ENCODE measurements around the gene TCAF1.
"Not testable (repeated sequence)": the region's sequence is repeated elsewhere in the genome, so short reads cannot be mapped to it uniquely, and the experiment has no call there.

The TCAF1 gene

DNA sequence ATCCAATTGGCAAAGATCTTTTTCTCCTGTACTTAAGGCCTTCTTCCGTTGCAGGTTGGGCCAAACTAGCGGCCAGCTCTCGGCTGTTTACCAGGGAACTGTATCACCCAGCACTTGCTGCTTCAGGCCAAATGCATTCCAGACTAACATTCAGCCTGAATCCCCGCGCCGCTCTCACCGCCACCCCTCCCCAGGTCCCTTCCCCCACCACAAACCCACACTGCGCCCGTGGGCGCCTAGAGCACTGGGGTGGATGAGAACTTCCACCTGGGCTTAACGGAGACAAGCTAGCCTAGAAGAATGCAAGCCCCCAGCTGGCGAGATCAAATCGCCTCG, 676 bp downstream of the TCAF1 start:
- DNase-seq = no peak

DNA sequence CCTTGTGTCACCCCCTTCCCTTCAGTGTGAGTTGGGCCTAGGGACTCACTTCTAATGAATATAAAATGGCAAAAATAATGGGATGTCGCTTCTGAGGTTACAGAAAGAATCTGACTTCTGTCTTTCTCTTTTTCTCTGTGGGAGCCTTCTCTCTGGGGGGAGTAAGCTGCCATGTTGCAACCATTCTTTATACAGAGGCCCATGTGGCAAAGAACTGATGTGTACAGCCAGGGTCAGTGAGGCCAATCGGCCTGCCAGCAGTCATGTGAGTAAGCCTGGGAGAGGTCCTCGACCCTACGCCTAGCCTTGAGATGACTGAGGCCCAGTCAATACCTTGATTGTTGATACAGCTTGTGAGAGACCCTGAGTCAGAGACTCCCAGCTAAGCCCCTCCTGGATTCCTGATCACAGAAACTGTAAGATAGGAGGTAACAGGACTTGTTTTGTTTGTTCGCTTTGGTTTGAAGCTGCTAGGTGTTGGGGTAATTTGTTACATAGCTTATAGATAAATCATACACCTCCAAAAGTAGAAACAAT, 1.7 kb downstream of the TCAF1 start:
- no peak for DNase-seq

DNA sequence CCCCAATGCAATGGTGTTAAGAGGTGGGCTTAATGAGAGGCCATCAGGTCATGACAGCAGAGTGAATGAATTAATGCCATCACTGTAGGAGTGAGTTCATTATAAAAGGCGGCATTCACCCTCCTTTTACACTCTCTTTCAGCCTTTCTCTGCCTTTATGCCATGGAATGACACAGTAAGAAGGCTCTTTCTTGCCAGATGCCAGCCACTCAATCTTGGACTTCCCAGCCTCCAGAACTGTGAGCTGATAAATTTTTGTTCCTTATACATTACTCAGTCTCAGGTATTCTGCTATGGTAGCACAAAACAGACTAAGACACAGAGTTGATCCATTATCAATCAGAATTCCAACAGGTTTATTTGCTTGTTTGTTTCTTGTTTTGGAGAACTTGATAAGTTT, 3.2 kb downstream of the TCAF1 start:
- no peak for DNase-seq

DNA sequence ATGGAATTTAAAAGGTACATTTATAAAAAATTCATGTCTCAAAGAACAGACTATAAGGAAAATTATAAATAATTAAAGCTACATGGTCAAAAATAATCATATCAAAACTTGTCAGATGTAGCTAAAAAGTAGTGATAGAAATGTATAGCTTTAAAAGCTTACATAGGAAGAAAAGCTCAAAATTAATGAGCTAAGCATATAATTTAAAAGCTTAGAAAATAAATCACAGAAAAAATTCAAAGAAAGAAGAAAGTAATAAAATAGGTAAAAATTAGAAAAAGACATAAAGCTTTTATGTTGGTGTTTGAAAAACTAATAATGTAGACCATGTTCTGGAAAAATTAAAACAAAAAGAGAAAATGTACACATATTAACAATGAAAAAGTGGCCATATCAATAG, 5.3 kb downstream of the TCAF1 start:
- DNase-seq = no peak

DNA sequence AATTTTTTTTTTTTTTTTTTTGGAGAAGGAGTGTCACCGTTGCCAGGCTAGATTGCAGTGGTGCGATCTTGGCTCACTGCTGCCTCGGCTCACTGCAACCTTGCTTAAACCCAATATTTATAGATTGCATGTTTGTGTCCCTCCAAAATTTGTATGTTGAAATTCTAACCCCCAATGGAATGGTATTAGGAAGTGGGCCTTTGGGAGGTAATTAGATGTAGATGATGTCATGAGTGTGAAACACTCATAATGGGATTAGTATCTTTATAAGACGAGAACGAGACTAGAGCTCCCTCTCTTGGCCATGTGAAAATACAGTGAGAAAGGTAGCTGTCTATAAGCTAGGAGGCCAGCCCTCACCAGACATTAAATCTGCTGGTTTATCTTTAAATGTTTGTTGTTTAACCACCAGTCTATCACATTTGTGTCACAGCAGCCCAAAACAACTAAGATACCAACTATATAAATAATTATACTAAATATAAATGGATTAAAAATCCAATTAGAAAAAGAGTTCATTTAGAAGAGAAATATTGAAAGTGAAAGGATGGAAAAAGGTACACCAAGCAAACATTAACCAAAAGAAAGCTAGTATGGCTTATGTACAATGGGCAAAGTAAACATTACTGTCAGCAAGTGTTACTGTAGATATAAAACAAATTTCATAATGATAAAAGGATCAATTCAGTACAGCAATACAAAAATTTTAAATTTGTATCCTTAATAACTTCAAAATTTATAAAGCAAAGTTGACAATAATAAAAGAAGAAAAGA, 9.3 kb downstream of the TCAF1 start:
- DNase-seq = no peak

DNA sequence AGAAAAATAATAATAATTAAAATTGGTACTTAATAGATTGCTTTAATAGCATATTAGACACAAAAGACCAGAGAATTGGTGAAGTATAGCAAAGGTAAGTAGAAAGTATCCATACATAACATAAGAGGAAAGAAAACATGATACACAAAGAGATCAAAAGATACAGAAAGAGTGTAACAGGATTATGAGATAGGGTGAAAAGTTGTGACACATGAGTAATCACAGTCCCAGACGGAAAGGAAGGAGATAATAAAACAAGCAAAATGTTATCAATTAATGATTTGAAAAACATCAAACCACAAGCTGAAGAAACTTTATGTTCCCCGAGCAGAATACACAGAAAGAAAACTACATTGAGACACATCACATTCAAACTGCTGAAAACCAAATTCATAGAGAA, 10.5 kb downstream of the TCAF1 start:
- DNase-seq = no peak

DNA sequence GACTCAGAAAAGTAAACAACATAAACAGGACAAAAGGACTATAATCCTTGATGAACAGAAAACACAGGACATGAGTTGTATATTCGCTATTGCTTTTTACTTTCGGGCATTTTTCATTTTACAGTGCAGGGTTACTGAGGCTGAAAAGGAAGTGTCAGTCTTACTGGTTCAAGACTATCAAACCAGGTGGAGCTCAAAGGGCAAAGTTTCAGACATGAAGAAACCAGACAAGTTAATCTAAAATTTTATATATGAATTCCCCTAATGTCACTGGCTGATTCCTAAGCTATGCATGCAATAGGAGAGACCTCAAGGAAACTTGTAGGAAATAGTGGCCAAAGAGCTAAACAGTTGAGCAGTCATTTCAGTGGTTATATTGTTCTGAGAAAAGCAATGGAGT, 11.4 kb downstream of the TCAF1 start:
- no peak for DNase-seq

DNA sequence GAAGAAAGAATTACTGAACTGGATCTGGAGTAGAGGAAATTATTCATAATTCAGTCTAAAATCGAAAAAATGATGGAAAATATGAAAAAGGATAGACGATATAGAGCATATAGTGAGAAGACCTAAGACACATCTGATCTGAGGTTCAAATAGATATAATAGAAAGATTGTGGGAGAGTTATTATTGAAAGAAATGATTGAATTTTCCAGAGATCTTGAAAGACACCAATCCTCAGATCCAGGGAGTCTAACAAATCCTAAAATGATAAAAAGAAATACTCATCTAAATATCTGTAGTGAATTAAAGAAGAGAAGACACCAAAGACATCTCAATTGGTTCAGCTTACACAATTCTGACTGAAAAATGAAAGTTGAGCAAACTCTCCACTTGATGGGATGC, 12.9 kb downstream of the TCAF1 start:
- no peak for DNase-seq

DNA sequence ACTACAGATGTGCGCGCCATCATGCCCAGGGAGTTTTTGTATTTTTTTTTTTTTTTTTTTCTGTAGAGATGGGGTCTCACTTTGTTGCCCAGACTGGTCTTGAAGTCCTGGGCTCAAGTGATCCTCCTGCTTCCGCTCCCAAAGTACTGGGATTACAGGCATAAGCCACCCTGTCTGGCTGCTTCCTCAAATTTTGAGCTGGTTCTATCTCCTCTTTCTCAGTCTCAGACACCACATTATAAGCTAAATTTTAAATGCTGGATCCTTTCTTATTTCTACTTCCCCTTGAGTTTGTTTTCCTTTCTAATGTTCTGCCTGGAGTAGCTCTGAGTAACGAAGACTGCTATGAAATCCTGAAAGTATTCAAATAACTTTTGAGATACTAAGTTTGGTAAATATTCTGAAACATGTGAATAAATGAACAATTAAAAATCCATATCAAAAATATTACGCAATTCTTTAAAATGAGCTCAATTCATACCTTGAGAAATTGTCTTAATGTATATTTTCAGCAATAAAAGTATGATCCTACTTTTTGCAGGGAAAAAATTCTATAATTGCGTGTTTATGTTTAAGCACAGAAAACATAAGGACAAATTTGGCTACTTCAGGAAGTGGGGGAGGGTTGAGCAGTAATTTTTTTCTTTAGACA, 15.0 kb downstream of the TCAF1 start:
- DNase-seq = no peak

DNA sequence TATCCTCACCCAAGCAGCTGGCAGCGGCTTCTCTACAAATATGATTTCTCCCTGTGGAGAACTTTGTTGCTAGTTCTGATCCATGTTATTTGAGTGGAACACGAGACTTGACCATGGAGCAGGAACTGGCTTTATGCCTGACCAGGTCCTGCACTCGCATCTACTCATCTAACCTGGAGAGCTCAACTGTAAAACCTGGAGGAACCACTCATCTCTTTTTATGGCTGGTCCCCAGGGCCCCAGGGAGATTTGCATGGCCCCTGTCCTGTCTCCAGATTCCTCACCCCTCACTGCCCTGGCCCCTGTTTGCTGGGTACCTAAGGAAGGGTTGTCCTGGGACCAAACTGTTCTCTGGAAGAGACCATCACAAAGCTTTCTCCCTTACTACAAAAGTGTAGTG, 16.0 kb downstream of the TCAF1 start:
- no peak for DNase-seq

DNA sequence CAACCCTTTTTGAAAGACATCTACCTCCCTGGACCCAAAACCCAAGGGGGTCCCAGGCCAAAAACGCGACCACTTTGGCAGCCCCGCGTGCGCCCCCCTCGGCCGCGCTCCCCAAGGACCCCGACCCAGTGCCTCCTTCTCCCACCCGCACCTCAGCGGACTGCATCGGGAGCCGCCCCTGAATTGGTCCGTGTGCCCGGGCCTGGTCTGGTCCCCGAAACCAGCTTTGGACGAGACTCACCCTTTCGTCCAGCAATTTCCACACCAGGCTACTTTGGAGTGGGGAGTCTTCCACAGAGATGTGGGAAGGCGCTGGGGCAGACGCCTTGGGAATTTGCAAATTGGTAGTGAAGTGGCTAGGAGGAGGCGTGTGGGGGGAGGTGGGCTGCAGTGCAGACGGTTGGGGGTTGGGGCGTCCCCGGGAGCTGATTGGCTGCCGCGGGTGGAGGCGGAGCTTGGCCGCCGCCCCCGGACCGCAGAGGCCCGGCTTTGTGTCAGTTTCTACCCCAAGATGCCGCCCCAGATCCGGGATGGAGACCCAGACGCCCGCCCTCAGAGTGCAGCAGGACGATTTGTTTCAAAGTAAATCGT, 16.9 kb downstream of the TCAF1 start:
- no peak for DNase-seq

DNA sequence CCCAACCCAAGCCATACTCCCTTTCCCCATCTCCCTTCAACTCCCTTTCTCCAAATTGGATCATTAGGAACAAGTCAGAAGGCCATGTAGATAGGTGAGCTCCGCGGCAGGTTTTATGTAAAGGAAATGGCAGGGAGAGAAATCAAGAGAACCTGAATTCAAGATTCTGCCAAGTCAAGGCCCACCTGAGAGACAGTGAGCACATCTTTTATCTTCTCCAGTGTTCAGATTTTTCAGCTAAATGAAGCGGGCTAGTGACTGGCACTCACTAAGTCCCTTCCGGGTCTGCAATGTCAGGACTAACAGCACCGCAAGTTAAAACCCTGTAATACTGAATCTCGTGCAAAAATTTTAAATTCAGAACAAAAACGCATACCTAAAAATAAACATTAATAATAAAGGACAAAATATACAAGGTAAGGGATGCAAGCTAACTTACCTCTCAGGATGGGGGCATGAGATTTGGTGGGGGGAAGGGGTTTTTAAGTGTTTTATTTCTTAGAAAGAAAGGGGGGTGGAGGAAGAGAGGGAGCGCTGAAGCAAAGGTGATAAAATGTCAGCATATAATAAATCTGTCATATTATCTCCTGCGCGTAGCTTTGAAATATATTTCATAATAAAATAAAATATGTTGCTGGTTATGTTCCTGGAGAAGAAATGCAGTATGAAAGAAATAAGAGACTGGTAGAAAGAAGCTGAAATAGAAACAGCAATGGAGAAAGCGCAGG, 17.6 kb downstream of the TCAF1 start:
- no peak for DNase-seq

DNA sequence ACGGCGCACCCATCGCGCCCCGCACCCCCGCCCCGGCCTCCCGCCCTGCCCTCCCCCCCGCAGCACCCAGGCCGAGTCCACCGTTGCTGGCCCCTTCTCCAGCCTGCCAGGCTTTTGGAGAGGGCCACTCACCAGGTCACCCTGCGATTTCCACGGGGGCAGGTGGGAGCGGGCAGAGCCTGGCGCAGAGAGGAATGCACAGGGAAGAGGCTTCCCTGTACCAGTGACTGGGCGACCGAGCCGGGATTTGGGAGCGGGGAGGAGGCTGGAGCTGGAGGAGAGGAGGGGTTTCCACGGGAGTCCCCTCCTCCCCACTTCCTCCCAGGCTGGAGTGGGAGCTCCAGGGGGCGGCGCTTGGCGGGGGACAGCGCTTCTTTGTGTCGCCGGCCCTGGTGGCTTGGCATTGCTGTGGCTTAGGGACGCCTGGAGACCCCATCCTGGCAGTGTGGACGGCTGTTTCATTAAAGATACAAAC, 19.3 kb downstream of the TCAF1 start:
- no peak for DNase-seq

DNA sequence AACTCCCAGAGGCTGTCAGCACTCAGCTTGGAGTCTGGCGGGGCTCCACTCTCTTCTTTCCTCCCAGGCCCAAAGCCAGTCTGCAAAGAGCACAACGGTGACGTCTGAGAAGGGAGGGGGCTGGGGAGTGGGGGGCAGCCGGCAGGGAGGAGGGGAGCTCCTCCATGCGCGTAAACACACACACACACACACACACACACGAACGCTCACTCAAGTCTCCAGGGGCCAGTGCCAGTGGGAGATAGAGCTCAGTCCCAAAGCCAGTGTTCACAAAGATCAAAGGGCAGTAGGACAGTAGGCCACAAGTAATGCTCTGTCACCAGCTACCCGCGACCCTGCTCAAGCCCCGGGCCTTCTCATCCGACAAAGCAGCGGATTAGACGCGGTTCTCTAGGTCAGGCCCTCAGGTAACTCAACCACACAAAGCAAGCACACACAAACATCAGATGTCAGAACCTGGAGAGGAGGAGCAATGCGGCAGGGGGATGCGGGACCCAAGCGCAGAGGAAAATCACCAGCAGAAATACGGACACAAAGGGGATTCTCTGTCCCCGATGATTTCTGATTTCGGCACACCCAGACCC, 19.9 kb downstream of the TCAF1 start:
- no peak for DNase-seq

DNA sequence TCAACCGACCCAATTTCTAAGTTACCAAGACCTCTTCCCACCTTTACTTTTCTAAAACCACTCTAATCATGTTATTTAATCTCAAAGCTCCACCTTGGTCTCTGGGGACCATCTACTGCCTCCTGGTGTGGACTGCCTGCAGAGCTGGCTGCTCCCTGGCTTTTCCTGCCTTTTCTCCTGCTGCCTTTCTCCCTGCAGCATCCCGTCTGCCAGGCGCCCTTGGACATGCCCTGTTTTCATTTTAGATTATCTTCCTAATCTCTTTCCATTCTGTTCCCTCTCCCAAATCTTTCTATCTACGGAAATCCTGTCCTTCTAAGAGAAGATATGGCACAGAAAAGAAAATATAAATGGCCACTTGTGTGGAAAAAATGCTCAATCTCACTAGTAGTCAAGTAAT, 23.1 kb downstream of the TCAF1 start:
- no peak for DNase-seq

DNA sequence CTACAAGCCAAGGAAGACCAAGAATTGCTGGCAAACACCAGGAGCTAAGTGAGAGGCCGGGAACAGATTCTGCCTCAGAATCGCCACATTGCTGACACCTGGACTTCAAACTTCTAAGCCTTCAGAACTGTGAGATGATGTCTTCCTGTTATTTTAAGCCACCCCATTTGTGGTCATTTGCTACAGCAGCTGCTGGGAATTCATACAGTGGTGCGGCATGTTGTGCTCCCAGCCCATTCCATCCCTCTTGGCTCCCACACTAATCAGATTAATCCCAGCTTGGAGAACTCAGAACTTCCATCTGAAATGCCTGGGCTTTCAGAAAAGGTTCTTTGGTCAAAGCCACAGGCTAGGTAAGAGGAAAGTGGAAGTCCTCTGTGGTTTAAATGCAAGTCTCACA, 24.9 kb downstream of the TCAF1 start:
- no peak for DNase-seq

DNA sequence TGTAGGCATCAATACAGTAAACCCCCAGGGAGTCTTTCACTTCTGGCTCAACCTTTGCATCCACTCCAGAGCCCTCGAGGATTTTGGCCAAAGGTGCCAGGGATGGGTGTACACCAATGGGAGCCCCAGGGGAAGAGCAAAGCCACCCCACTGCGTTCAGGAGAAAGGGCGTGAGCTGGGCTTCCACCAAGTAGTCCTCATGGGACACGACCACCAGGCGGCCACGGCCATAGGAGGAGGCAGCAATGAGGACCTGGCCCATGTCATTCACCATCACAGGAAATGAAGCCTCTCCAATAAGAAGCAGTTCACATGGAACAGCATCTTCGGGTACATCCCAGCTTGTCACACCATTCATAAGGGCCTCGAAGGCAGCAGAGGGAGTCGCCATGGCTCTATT, 25.8 kb downstream of the TCAF1 start:
- no peak for DNase-seq

DNA sequence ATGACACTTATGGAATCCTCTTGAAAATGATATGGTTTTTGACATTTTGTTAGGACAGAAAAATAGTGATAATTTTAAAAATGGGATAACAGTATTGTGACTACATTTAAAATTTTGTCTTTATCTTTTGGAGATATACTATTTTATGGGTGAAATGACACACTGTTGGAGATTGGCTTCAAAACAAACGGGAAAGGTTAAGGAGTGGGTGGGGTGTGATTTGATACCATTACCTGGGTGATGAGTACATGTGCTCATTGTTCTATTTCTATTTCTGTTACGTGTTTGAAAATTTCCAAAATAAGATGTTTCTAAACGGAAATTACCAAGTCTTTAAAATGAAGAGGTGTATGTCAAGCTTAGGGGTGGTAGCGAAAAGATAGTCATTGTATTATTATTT, 28.7 kb downstream of the TCAF1 start:
- DNase-seq = not testable (repeated sequence)

DNA sequence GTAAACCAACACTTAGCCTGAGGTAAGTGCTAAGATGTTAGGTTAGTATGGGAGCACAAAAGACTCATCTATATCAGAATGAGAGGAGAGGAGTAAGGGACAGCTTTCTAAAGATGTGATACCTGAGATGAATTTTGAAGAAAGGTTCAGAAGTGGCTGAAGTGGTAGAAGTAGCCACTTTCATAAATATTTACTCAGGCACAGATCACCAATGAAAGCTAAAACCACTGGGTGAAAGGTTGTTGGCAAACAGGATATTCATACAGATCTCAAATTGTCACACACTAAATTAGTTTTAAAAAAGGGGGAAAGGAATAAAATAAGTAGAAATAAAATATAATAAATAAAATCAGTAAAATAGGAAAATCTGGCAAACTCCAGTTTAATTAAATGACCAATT, 30.4 kb downstream of the TCAF1 start:
- DNase-seq = not testable (repeated sequence)

DNA sequence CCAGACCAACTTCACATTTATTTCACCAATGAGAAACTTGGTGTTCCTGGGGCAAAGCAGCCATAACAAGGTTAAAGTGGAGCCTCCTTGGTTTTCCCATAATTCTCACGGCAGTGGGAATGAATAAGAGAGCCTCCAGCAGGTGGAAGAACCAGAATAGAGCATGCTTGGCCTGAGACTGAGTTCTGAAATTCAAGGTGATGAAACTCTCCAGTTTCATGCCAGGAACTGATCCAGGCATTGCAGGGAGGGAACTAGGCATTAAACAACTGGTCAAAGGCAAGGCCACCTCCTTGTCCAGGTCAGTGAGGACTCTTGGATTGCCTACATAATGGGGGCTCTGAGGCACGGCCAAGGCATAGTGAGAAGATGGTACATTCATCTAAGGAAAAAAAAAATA, 44.0 kb downstream of the TCAF1 start:
- not testable (repeated sequence) for DNase-seq

DNA sequence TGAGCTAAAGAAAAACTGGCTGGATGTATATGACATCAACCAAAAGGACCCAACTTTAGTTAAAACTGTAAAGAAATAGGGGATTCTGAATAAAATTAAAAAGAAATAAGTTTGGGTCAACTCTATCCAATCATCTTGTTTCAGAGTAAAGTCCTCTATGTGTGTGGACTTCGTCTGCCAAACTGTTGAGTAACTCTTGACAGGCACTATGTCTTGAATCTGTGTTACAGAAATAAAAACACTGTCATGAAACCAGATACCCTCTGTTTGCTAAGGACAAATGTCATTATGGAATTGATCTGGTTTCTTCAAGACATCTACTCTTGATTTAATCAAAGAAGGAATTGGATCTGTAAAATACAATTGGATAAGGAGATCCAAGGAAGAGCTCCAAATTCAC, 46.5 kb downstream of the TCAF1 start:
- DNase-seq = not testable (repeated sequence)

DNA sequence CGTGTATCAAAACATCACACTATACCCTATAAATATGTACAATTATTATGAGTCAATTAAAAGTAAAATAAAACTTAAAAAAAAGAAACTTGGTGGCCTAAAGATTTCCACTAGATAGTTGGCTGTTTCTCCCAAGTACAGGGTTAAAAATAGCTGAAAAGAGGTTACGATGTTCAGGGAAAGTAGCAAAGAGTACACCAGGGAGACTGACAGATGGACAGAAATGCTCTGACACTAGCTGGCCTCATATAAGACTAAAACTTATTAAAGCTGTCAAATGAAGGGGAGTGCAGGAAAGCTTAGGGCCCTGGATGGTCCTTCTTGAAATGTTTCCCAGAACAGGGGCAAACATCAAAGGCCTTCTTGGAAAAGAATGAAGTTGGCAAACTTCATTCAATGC, 51.3 kb downstream of the TCAF1 start:
- DNase-seq = no peak
